Mesothelial cell of epicardium (in vitro differentiated cells): ENCODE results near the gene ZNF273. TPM values are rescaled to one million over a fixed set of nuclear protein-coding genes. Genes with fewer than 3 reads are reported as not detected.
"Not testable (repeated sequence)": the region's sequence is repeated elsewhere in the genome, so short reads cannot be mapped to it uniquely, and the experiment has no call there.

Source experiments
- DNase-seq, 2 experiments: peaks; one replicate each; pipeline ENCODE4 v3.0.0; 2021; ENCODE audit warnings: low spot score in 2 of 2; ENCODE audit not compliant: unreplicated experiment in 2 of 2
- H3K27ac Mint-ChIP-seq: 2 replicates; pipeline ENCODE4 v1.8.0; 2021; ENCODE audit warnings: mixed read lengths
- H3K27me3 Mint-ChIP-seq: 2 replicates; pipeline ENCODE4 v1.8.0; 2021; ENCODE audit warnings: low read depth, mixed read lengths
- H3K36me3 Mint-ChIP-seq: 2 replicates; pipeline ENCODE4 v1.8.0; 2021; ENCODE audit warnings: mixed read lengths
- H3K4me1 Mint-ChIP-seq: 2 replicates; pipeline ENCODE4 v1.8.0; 2021; ENCODE audit warnings: mixed read lengths
- H3K4me3 Mint-ChIP-seq: 2 replicates; pipeline ENCODE4 v1.8.0; 2021; ENCODE audit warnings: mild to moderate bottlenecking, moderate library complexity, mixed read lengths
- H3K9me3 Mint-ChIP-seq: 2 replicates; pipeline ENCODE4 v1.8.0; 2021; ENCODE audit warnings: mixed read lengths
- total RNA-seq: library from RNA; stranded (reverse); gene quantifications from 3 replicates; pipeline ENCODE4 v1.2.1, GENCODE V29; 2021
- TF ChIP-seq, protein P1 (sequence below): fragments of 200-600 bp; sonication (generic); IDR thresholded peaks from one replicate; pipeline ENCODE4 v1.5.0; 2021; ENCODE audit warnings: antibody characterized with exemption; ENCODE audit not compliant: unreplicated experiment

ZNF273 gene
- total RNA-seq, 1 donor from 2014 or later = 7.3 TPM

DNA sequence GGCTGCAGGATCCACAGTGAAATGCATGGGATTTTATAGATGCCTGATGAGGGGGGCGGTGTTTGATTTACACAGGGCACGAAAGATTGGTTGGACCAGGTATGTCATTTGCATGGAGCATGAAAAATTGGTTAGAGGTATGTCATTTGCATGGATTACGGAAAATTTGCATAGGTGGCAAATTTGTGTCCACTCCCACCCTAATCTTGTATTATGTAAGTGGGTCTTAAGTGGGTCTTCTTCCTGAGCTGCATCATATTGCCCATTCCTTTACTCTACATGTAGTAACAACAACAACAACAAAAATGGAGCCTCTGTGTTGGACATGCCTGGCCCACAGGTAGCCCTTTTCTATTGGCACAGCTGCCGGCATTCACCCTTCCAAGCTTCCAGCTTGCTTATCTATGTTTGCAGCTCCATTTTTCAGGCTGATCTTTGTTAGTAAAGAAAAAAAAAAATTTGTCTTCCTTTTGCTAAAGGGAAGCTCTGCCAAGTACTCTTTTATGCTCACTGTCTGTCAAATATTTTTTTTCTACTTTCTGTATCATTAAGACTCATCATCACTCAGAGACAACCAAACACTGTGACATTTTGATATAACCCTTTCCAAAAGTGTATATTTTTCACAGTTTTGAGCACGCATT lies 10.3 kb upstream of the ZNF273 start:
- DNase-seq = no peak
- H3K4me3 Mint-ChIP-seq = no peak overlapping the region
- no peaks in the 10 kb centered on the region for H3K36me3 Mint-ChIP-seq

DNA sequence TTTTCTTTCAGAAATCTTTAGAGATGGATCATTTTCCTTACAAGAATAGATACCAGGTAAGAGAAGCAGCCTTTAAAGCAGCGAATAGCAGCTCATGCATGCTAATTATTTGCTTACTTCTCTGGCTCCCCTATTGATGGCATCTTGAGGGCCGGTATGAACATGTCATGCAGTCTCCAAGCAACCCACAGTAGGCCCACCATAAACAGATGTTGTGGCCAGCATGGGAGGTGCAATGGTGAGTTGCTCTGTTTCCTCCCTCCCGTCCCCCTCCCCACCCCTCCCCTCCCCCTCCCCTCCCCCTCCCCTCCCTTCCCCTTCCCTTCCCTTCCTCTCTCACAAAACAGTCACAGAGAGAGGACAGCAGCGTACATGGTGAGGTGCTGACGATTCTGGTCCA lies 9.7 kb upstream of the ZNF273 start:
- no peaks in the 10 kb centered on the region for H3K9me3 Mint-ChIP-seq
- H3K36me3 Mint-ChIP-seq = no peaks in the 10 kb centered on the region
- TF ChIP-seq, protein P1, sequence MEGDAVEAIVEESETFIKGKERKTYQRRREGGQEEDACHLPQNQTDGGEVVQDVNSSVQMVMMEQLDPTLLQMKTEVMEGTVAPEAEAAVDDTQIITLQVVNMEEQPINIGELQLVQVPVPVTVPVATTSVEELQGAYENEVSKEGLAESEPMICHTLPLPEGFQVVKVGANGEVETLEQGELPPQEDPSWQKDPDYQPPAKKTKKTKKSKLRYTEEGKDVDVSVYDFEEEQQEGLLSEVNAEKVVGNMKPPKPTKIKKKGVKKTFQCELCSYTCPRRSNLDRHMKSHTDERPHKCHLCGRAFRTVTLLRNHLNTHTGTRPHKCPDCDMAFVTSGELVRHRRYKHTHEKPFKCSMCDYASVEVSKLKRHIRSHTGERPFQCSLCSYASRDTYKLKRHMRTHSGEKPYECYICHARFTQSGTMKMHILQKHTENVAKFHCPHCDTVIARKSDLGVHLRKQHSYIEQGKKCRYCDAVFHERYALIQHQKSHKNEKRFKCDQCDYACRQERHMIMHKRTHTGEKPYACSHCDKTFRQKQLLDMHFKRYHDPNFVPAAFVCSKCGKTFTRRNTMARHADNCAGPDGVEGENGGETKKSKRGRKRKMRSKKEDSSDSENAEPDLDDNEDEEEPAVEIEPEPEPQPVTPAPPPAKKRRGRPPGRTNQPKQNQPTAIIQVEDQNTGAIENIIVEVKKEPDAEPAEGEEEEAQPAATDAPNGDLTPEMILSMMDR = no peak
- H3K4me3 Mint-ChIP-seq = no peak overlapping the region
- no peak overlapping the region for H3K27ac Mint-ChIP-seq
- peaks cover 54% of the 10 kb centered on the region for H3K27me3 Mint-ChIP-seq
- DNase-seq = no peak
- H3K4me1 Mint-ChIP-seq = peaks cover 5% of the 10 kb centered on the region

More for the DNA sequence above, 10.3 kb upstream of the ZNF273 start:
- Mint-ChIP-seq H3K27me3 (peaks cover 60% of the 10 kb centered on the region), H3K9me3 (no peaks in the 10 kb centered on the region), H3K4me1 (peaks cover 9% of the 10 kb centered on the region), H3K27ac (no peak overlapping the region)
- TF ChIP-seq, protein P1 = no peak

DNA sequence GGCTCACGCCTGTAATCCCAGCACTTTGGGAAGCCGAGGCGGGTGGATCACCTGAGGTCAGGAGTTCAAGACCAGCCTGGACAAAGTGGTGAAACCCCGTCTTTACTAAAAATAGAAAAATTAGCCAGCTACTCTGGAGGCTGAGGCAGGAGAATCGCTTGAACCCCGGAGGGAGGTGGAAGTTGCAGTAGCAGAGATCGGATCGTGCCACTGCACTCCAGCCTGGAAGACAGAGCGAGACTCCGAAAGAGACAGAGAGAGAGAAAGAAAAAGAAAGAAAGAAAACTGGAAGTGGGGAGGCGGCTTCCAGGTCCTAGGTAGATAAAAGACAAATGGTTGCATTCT lies 640 bp upstream of the ZNF273 start:
- DNase-seq, H3K27me3 Mint-ChIP-seq, H3K36me3 Mint-ChIP-seq, H3K9me3 Mint-ChIP-seq: not testable (repeated sequence)
- peak overlapping the region; percentile 99 for H3K4me3 Mint-ChIP-seq
- peaks cover 32% of the 10 kb centered on the region for H3K4me1 Mint-ChIP-seq
- H3K27ac Mint-ChIP-seq = peak overlapping the region; percentile 82

DNA sequence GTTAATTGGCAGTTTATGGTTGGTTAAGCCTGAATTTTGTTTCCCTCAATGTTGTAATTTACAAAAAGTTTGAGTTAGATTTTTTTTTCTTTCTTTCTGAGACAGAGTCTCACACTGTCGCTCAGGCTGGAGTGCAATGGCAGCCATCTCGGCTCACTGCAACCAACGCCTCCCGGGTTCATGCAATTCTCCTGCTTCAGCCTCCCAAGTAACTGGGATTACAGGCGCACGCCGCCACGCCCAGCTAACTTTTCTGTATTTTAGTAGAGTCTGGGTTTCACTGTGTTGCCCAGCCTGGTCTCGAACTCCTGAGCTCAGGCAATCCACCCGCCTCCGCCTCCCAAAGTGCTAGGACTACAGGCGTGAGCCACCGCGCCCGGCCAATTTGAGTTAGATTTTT lies 935 bp downstream of the ZNF273 start:
- Mint-ChIP-seq H3K27me3 (no peaks in the 10 kb centered on the region), H3K36me3 (peaks cover 3% of the 10 kb centered on the region), H3K4me3 (peak overlapping the region; percentile 99), H3K4me1 (peaks cover 32% of the 10 kb centered on the region), H3K27ac (peak overlapping the region; percentile 98), H3K9me3 (no peaks in the 10 kb centered on the region)
- TF ChIP-seq, protein P1 = no peak
- no peak for DNase-seq

DNA sequence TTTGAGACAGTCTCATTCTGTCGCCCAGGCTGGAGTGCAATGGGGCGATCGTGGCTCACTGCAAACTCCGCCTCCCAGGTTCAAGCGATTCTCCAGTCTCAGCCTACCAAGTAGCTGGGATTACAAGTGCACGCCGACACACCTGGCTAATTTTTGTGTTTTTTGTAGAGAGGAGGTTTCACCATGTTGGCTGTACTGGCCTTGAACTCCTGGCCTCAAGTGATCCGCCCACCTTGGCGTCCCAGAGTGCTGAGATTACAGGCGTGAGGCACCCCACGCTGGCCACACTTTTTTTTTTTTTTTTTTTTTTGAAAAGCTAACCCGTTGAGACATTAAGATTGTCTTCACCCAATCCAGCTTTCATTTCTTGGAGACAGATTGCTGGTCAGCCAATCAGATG lies 2.1 kb downstream of the ZNF273 start:
- H3K4me3 Mint-ChIP-seq = peak overlapping the region; percentile 13
- peaks cover 3% of the 10 kb centered on the region for H3K9me3 Mint-ChIP-seq
- H3K27me3 Mint-ChIP-seq = no peaks in the 10 kb centered on the region
- peaks cover 7% of the 10 kb centered on the region for H3K36me3 Mint-ChIP-seq
- TF ChIP-seq, protein P1 = no peak
- no peak for DNase-seq
- no peak overlapping the region for H3K27ac Mint-ChIP-seq
- peaks cover 32% of the 10 kb centered on the region for H3K4me1 Mint-ChIP-seq

DNA sequence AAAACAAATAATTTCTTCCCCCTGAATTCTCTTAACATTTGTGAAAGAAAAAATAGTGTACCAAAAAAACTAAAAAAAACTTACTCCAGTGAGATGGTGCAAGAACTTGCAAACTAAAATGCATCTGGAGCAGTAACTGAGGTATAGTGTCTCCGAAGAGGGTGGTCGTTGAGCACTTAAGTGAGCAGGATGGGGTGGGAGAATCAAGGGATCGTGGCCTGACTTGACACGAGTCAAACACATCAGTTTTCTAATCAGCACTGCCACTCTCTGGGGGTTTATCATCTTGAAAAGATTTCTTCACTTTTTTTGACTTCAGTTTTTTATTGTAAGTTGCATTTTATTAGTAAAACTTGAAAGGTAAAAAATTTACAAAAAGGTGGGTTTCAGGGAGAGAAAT lies 2.5 kb downstream of the ZNF273 start:
- Mint-ChIP-seq H3K9me3 (peaks cover 6% of the 10 kb centered on the region), H3K4me3 (peak overlapping the region; percentile 36), H3K36me3 (peaks cover 8% of the 10 kb centered on the region), H3K27me3 (no peaks in the 10 kb centered on the region), H3K27ac (no peak overlapping the region), H3K4me1 (peaks cover 32% of the 10 kb centered on the region)
- TF ChIP-seq, protein P1 = no peak
- no peak for DNase-seq
